NT2/D1 (cell line): ENCODE measurements around the gene ACAP3.

Experiments
- SUZ12 ChIP-seq: IDR thresholded peaks from 2 replicates; pipeline ENCODE4 v1.6.1; 2011; ENCODE audit not compliant: insufficient read length, insufficient read depth; ENCODE audit errors: extremely low read depth
- YY1 ChIP-seq: IDR thresholded peaks from 2 replicates; pipeline ENCODE4 v1.6.1; 2011; ENCODE audit not compliant: insufficient read length, insufficient read depth
- ZNF274 ChIP-seq: IDR thresholded peaks from 2 replicates; pipeline ENCODE4 v1.6.1; 2011; ENCODE audit warnings: mild to moderate bottlenecking, low read depth, low read length

DNA sequence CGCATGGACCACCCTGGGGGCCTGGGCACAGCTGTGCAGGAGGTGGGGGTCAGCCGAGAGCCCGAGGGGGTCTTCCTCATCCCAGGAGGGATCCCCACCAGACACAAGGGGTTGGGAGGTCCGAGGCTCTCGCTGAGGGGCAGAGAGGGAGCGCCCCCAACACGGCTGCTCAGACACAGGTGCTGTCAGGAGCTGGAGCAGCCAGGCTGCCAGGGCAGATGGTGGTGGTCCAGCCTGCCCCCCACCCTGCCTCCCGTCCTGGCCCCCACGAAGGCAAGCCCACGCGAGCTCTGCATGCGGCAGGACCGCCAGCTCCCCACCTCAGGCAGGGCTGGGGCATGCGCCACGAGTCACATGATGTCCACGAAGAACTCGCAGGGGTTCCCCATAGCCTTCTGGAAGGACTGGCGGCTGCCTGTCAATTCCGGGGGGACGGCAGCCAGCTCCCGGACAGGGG lies 28.1 kb upstream of the ACAP3 start:
- TF ChIP-seq ZNF274: no peak
- TF ChIP-seq YY1: no peak
- no peak for TF ChIP-seq SUZ12
